Erythroblast (primary cell): ENCODE measurements around the gene DHX38.

Source experiments
- GATA1 ChIP-seq: IDR thresholded peaks from 2 replicates; pipeline ENCODE4 v1.6.1; 2011; ENCODE audit warnings: low read depth, mild to moderate bottlenecking, control low read depth, low read length, moderate library complexity
- POLR2A ChIP-seq: IDR thresholded peaks from 2 replicates; pipeline ENCODE4 v1.6.1; 2011; ENCODE audit warnings: mild to moderate bottlenecking, low read length

- TF ChIP-seq POLR2A = no peak
- no peak for TF ChIP-seq GATA1
These were observed 591 bp downstream of the DHX38 start for GRCh38 chr16:72094266-72094610.
